Activated CD8-positive, alpha-beta memory T cell treated with anti-CD3 and anti-CD28 coated beads for 24 hours (primary cell): ENCODE data around the gene AFTPH.
"Not testable (repeated sequence)": the region's sequence is repeated elsewhere in the genome, so short reads cannot be mapped to it uniquely, and the experiment has no call there.

Experiments used
- DNase-seq: peaks from one replicate; pipeline ENCODE4 v3.0.0-alpha.2; 2020

AFTPH gene

DNA sequence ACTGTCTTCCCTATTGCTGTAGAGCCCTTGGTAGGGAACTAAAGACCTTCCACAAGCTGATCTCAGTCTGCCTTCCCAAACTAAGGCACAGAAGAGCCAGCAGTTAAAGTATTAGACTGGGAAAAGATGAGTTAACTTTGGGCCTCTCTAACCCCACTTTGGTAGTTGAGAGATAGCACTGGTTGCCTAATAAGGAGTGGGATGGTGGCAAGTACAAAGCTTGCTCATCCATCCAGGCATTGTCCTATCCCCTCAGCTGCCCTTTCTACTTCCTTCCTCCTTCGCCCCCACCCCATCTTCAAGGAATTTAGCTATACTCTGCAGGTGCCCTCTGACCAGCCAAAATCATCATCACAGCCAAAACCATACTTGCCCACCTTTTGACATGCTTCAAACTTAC is 22.2 kb upstream of the AFTPH start:
- no peak for DNase-seq

DNA sequence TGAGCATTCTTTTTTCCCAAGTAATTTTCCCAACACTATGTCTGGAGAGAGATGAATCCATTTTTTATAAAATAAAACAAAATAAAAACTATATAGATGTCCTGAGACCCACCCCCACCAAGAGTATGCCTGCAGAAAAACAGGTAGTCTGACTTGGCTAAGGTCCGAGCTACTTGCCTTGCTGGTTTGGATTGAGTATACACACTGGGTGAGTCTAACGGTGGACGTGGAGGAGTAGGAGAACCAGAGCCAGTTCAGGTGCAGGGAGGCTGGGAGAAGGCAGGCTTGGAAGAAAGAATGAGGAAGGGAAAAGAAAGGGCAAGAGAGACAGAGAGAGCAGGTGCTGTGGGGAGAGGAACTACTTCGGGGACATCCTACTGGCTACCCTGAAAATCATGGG is 21.3 kb upstream of the AFTPH start:
- no peak for DNase-seq

GRCh38 chr2:64504774-64505720 is 19.1 kb upstream of the AFTPH start:
- no peak for DNase-seq

- no peak for DNase-seq
Measured at GRCh38 chr2:64506686-64507085, 17.4 kb upstream of the AFTPH start.

GRCh38 chr2:64514008-64514407 is 10.1 kb upstream of the AFTPH start:
- no peak for DNase-seq

DNA sequence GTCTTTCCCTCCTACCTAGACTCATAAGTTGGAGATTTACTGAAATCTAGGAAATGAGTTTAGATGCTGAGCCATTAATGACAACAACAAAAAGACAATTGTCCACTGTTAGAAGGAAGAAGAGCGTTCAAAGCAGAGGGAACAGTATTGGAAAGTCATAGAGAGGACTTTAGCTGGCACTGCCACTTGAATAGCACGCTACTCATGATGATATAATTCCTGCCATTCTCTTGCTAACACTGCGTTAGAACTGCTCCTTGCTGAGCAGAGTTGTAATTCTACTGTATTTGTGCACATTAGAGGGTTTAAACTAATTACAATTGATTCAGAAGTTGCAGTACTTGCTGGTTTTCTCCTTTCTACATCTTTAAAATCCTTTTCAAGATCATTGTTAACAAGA is 9.0 kb upstream of the AFTPH start:
- DNase-seq = no peak

DNA sequence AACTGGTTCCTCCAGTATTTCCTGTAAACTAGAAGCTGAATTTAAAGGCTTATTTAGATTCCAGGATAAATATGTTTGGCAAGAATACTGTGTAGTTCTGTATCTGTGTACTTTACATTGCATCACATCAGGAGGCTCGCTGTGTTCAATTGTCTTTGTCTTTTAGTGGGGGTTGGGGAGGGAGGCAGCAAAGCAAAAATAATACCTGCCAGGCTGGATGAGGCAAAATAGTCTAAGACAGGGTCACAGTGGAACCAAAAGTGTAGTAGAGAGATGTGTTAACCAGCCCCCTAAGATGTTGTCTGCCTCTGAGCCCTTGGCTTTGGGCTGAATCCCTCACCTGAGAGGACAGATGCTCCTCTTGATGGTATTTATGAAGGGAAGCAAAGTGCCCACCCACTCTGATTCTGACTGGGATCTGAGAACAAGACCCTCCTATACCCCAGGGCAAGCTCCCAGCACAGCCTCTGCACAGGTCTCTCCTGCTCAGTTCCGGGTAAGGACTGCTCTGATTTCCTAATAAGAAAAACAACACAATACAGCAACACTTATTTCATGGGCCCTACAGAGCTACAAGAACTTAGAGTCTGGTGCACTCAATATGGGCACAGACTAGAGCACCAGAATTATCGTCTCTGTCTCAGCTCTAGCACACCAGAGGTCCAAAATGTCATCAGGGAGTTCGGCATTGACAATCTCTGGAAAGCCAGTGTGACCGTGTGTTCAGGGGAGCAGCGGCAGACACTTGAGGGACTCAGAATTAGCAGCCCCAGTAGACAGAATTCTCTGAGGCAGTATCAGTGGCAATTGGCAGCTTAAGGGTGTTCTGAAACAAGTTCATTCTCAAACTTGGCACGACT is 7.2 kb upstream of the AFTPH start:
- no peak for DNase-seq

- DNase-seq = no peak
Measured at GRCh38 chr2:64517511-64517884, 6.6 kb upstream of the AFTPH start.

DNA sequence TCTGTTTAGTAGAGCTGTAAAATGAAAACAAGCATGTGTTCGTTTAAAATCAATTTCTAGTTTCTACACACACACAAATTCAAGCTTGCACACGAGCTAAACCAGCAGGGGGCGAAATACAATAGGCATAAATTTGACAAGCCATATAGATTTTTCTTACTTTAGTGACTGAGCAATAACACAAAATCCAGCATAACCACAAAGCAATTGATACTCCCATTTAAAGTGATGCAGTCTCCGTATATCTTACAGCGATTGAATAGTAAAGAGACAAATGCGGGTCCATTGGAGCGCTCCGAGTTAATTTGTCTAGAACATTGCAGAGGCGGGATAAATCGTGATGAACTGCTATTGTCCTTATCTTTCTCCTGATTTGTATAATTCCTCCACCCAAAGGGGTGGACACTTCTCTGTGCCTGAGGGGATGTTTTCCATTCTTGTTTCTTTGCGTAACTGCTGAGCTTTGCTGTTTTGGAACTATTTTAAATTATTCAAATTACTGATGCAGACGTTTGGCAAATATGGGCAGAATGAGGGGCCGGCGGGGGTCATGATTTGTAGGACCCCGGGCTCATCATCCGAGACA is 1.2 kb upstream of the AFTPH start:
- peak; percentile 77 for DNase-seq

DNA sequence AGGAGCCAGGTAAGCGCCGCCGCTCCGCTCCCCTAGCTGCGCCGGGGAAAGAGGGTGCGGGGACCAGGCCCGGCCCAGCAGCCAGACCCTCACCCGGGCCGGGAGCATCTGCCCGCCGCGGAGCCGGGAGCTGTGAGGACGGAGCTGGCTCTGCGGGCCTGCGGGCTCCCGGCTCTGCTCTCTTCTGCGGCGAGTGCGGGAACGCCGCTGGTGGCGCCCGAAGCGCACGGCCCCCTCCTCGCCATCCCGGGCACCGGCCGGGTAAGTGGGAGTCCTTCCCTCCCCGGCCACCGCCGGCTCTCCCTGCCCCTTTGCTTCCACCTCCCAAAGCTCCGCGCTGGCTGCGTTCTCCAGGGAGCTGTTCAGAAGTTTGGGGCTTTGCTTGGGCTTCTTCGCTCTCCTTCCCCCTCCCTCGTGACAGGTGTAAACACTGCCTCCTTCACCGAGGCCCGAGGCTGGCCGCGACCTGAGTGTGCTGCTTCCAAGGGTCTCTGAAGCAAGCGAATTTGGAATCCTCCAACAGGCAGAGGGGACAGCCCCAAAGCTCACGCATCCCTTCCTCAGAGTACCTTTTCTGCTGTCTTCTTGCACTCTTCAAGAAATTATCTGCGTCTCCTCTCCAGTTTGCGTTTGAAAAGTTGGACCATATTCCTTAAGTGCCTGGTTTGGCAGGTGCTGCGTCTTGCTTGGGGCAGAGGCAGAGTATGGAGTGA is 632 bp downstream of the AFTPH start:
- DNase-seq = peak; percentile 76

DNA sequence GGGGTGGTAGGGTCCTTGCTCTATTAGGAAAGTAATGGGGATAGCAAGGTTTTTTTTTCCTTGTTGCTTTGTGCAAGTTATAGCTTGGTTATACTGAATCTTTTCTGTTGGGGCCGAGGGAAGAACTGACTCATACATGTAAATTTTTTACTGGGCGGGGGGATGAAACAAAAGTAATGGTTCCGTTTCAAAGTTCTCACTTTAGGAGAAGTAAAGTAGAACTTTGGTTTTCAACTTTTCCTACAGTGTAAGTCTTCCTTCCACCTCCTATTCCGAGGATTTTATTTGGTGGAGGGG is 1.1 kb downstream of the AFTPH start:
- no peak for DNase-seq

DNA sequence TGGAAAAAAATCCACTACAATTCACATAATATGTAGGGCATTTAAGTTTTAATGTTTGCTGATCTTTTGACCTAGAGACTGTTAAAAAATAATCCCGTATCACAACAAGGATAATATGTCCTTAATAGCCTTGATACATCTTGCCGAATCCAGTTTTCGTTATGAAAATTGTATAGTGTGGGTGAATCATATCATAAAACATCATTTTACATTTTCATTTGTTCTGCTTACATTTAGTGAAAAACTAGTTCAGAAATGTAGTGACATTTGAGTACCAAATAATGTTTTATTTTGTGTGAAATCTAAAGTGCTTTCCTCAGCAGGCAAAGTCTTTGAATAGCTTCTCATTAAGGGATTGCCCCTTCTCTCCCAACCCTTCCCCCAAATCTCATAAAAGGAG is 1.9 kb downstream of the AFTPH start:
- no peak for DNase-seq

- DNase-seq = not testable (repeated sequence)
Measured at GRCh38 chr2:64530946-64531345, 6.8 kb downstream of the AFTPH start.

DNA sequence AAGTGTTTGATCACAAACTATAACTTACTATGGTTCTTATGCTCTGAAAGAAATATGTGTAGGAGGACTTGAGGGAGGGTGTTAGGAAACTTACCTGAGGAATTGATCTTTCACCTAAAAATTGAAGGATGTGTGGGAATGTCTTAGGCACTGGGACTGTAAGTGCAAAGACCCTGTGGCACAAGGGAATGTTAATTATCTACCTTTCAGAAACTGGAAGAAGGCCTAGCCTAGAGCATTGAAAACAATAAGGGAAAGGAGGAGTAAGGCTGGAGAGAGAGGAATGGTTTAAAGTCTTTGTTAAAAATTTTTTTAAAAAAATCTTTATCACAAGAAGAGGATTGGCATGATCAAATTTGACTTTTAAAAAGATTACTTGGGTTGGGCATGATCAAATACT is 7.9 kb downstream of the AFTPH start:
- DNase-seq = no peak

DNA sequence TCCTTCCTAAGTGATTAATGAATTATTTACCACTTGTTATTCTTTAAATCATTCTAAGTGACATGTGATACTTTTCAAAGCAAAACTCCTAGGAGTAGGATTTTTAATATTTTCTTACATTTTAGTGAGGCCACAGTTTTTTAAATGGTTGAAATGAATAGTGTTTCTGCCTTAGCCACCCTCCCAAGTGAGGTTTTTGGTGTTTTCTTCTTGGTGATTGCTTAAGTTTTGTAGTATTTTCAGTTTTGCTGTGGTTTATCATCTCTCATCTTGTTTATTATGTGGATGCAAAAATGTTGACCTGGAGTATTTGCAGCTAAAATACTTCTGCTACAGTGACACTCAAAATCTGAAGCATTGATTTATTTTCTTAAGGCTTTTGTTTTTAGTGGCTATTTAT is 9.8 kb downstream of the AFTPH start:
- DNase-seq = no peak

GRCh38 chr2:64534363-64534762 is 10.2 kb downstream of the AFTPH start:
- no peak for DNase-seq

DNA sequence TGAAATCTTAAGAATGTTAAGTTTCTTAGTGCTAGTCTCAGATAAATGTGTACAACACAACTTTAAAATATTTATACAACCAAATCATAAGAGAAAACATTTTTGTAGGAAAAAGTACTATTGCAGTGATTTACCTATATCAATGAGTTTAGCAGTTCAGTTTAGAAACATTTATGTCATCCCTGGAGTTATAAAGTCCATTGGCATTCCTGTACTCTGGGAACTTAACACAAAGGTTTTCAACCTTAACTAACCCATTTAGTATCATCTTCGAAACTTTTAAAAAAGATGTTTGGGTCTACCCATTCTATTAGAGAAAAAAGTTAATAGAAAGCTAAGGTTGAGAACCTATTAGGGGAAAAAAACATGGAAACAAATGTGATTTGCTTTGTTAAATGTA is 10.9 kb downstream of the AFTPH start:
- DNase-seq = no peak

GRCh38 chr2:64537991-64538390 is 13.9 kb downstream of the AFTPH start:
- DNase-seq = no peak

GRCh38 chr2:64538764-64539433 is 14.8 kb downstream of the AFTPH start:
- DNase-seq = no peak

DNA sequence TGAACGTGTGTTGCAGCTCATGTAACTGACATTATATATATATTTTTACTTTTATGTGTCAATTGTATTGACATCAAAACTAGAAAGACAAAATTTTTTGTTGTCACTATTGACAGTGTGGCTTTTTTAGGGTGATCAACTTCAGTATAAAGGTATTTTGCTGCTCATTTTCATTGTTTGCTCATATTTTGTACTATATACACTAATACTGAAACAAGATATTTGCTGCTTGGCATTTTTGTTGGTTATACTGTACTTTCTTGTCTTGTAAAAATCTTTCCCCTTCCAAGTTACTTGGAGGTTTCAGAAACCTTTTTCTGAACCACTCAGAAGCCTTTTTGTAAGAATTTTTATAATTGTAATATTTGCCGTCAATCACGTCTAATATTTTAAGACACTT is 16.5 kb downstream of the AFTPH start:
- DNase-seq = no peak

- no peak for DNase-seq
Measured at GRCh38 chr2:64541547-64541946, 17.4 kb downstream of the AFTPH start.
